ENCODE data around the gene FOXB2. TPM values are rescaled to one million over a fixed set of nuclear protein-coding genes. Genes with fewer than 3 reads are reported as not detected.
"Not testable (repeated sequence)": the region's sequence is repeated elsewhere in the genome, so short reads cannot be mapped to it uniquely, and the experiment has no call there.

Gene FOXB2
- total RNA-seq, result not detected

DNA sequence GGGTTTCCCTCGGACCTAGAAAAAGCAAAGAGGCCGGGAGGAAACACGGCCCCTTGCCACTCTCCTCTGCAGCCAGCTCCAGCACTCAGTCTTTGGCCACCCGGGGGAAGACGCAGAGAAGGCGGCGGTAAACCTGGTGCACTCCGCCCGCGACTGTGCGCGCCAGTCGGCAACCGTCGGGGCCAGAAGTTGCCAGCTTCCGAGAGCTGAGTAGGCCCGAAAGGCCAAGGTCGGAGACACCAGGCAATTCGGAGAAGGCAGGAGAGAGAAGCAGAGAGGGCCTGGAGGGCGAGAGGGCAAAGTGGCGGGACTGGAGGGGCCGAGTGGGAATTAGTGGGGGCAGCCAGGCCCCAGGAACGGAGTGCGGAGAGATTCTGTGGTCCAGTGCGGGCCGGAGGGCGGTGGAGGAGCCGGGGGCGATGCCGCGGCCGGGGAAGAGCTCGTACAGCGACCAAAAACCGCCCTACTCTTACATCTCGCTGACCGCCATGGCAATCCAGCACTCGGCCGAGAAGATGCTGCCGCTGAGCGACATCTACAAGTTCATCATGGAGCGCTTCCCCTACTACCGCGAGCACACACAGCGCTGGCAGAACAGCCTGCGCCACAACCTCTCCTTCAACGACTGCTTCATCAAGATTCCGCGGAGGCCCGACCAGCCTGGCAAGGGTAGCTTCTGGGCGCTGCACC, at the start of gene FOXB2:
FOXB2 (plus strand) TSS at position 420 of the 690 bp plus-strand sequence; CDS start at position 420, 0 bp downstream.
- H3K27me3 ChIP-seq, result peaks cover 100% of the 10 kb centered on the region
- in situ Hi-C loops (cut with MboI; ENCODE audit: low pct_ligation_motif_present in 1 of 4, low pct_unique_long_range_greater_than_20kb in 1 of 4, low sequenced_read_pairs in 3 of 4) (loop anchor here in 3 of 4 donors (25.0 kb wide), 2 partner anchors 557 to 582 kb away; partner anchors contain the start of gene GCNT1 (in 1 of the 3)), intact Hi-C loops (cut with DNase I; ENCODE audit: low total_unique reads) (no loop called here)
- peak within 1 kb of the TSS in 1 of 4 donors; percentile 27 for H3K4me3 ChIP-seq
- peaks cover 7 to 61% (median 26%) of the 10 kb centered on the region in 4 donors for H3K4me1 ChIP-seq
- no peak within 1 kb of the TSS for H3K27ac ChIP-seq
- TF ChIP-seq, protein P1, sequence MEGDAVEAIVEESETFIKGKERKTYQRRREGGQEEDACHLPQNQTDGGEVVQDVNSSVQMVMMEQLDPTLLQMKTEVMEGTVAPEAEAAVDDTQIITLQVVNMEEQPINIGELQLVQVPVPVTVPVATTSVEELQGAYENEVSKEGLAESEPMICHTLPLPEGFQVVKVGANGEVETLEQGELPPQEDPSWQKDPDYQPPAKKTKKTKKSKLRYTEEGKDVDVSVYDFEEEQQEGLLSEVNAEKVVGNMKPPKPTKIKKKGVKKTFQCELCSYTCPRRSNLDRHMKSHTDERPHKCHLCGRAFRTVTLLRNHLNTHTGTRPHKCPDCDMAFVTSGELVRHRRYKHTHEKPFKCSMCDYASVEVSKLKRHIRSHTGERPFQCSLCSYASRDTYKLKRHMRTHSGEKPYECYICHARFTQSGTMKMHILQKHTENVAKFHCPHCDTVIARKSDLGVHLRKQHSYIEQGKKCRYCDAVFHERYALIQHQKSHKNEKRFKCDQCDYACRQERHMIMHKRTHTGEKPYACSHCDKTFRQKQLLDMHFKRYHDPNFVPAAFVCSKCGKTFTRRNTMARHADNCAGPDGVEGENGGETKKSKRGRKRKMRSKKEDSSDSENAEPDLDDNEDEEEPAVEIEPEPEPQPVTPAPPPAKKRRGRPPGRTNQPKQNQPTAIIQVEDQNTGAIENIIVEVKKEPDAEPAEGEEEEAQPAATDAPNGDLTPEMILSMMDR (IDR thresholded peaks at IDR 0.05), result no peak
- TF ChIP-seq EP300 (IDR thresholded peaks at IDR 0.05; ENCODE audit: low read depth) (no peak), POLR2AphosphoS5 (IDR thresholded peaks at IDR 0.05) (no peak), POLR2A (IDR thresholded peaks at IDR 0.05) (no peak)
- H3K9me3 ChIP-seq, result no peaks in the 10 kb centered on the region
- H3K36me3 ChIP-seq, result no peaks in the 10 kb centered on the region
- DNase-seq, result no peak
- WGBS, 2 donors (ENCODE audit: low coverage in 1 of 2), result 0 to 24% methylated on average over 1 to 51 of the region's 51 CpGs

DNA sequence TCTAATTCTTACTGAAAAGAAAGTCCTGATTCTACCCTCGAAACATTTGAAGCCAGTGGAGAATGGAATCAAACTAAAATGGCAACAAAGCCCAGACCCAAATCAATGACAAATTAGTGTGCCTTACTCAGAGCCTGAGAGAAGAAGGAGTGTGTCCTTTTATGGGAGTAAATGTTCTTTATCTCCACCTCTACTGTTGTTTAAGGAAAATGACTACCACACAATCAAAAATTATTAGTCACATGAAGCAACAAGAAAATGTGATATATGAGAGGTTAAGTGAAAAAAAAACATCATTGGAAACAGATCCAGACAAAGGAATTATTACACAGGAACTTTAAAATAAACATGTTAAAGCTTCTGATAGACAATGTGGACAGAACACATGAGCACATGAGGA, 49.7 kb upstream of the FOXB2 start:
- in situ Hi-C loops (cut with MboI; ENCODE audit: low pct_ligation_motif_present in 1 of 4, low pct_unique_long_range_greater_than_20kb in 1 of 4, low sequenced_read_pairs in 3 of 4) (no loop called here), intact Hi-C loops (cut with DNase I; ENCODE audit: low total_unique reads) (no loop called here)
- Histone ChIP-seq H3K27ac (no peak overlapping the region), H3K9me3 (no peaks in the 10 kb centered on the region), H3K4me3 (no peak overlapping the region), H3K36me3 (no peaks in the 10 kb centered on the region), H3K4me1 (no peaks in the 10 kb centered on the region), H3K27me3 (no peaks in the 10 kb centered on the region)
- 56 to 80% methylated on average over 1 of the region's 1 CpG for WGBS, 2 donors (ENCODE audit: low coverage in 1 of 2)
- DNase-seq, result no peak
- TF ChIP-seq, protein P1 (IDR thresholded peaks at IDR 0.05), result no peak
- TF ChIP-seq POLR2A (IDR thresholded peaks at IDR 0.05) (no peak), EP300 (IDR thresholded peaks at IDR 0.05; ENCODE audit: low read depth) (no peak), POLR2AphosphoS5 (IDR thresholded peaks at IDR 0.05) (no peak)

DNA sequence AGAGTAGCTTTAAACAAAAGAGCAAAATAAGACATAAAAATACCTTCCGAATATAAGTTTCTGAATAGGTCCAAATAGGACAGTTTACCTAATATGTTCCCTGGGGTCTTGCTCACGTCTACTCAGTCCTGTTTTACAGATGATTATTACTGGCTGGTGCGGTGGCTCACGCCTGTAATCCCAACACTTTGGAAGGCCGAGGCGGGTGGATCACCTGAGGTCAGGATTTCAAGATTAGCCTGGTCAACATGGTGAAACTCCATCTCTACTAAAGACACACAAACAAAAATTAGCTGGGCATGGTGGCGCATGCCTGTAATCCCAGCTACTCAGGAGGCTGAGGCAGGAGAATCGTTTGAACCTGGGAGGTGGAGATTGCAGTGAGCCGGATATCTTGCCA, 40.6 kb upstream of the FOXB2 start:
- H3K4me3 ChIP-seq; DNase-seq; H3K36me3 ChIP-seq; H3K27ac ChIP-seq; H3K4me1 ChIP-seq; intact Hi-C loops (cut with DNase I; ENCODE audit: low total_unique reads); H3K9me3 ChIP-seq: not testable (repeated sequence)
- H3K27me3 ChIP-seq, result peaks cover 36% of the 10 kb centered on the region
- in situ Hi-C loops (cut with MboI; ENCODE audit: low pct_ligation_motif_present in 1 of 4, low pct_unique_long_range_greater_than_20kb in 1 of 4, low sequenced_read_pairs in 3 of 4), result loop anchor here in 1 of 4 donors (25.0 kb wide), 1 partner anchor 217 kb away; the partner anchor contains the start of gene PCA3
- WGBS, 2 donors (ENCODE audit: low coverage in 1 of 2), result 87 to 89% methylated on average over 9 of the region's 9 CpGs

DNA sequence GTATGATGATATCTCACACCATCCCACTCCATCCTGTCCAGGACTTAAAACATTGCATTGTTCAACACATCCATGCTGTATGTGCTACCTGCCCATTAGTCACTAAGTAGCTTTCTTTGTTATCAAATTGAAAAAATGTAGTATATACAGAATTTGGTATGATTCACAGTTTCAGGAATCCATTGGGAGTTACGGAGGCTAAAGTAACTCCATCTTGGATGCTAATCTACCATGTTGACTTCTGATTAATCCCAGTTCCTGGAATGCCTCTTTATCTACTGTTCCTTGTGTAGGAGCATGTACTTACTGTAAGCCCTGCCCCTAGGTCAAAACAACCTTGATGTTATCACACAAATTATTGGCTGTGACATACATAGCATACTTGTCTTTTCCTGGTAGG, 38.9 kb upstream of the FOXB2 start:
- H3K4me1 ChIP-seq, result no peaks in the 10 kb centered on the region
- H3K36me3 ChIP-seq, result no peaks in the 10 kb centered on the region
- H3K27ac ChIP-seq, result no peak overlapping the region
- H3K9me3 ChIP-seq, result no peaks in the 10 kb centered on the region
- in situ Hi-C loops (cut with MboI; ENCODE audit: low pct_ligation_motif_present in 1 of 4, low pct_unique_long_range_greater_than_20kb in 1 of 4, low sequenced_read_pairs in 3 of 4), result loop anchor here in 1 of 4 donors (25.0 kb wide), 1 partner anchor 218 kb away; the partner anchor contains the start of gene PCA3
- no peak overlapping the region for H3K4me3 ChIP-seq
- intact Hi-C loops (cut with DNase I; ENCODE audit: low total_unique reads), result loop anchor here (10.0 kb wide), 1 partner anchor 216 kb away; the partner anchor contains the start of gene PCA3
- 59% methylated on average over 1 of the region's 1 CpG; no CpG with 5 or more reads in 1 of the 2 donors for WGBS, 2 donors (ENCODE audit: low coverage in 1 of 2)
- TF ChIP-seq POLR2A (IDR thresholded peaks at IDR 0.05) (no peak), POLR2AphosphoS5 (IDR thresholded peaks at IDR 0.05) (no peak), EP300 (IDR thresholded peaks at IDR 0.05; ENCODE audit: low read depth) (no peak)
- TF ChIP-seq, protein P1 (IDR thresholded peaks at IDR 0.05), result no peak
- DNase-seq, result no peak
- H3K27me3 ChIP-seq, result peaks cover 44% of the 10 kb centered on the region

Data from transverse colon (tissue), 4 donors.